H9 (cell line): ENCODE measurements around the gene HTT-AS. TPM values are rescaled to one million over a fixed set of nuclear protein-coding genes. Genes with fewer than 3 reads are reported as not detected.

Experiments
- DNase-seq: peaks from one replicate; pipeline ENCODE4 v3.0.0-alpha.2; 2017
- H2AFZ ChIP-seq: one replicate; pipeline ENCODE4 v1.6.1; 2013; ENCODE audit warnings: mild to moderate bottlenecking, low read length, control low read depth, moderate library complexity
- H2AK5ac ChIP-seq: 2 replicates; pipeline ENCODE4 v1.6.1; 2013; ENCODE audit warnings: low read length, control low read depth, mixed read lengths; ENCODE audit not compliant: insufficient read length
- H2BK120ac ChIP-seq: one replicate; pipeline ENCODE4 v1.6.1; 2013; ENCODE audit warnings: low read depth, mild to moderate bottlenecking, low read length, control low read depth, inconsistent platforms; ENCODE audit not compliant: poor library complexity, severe bottlenecking
- H2BK12ac ChIP-seq: 2 replicates; pipeline ENCODE4 v1.6.1; 2013; ENCODE audit warnings: low read length, control low read depth, mixed read lengths, low read depth; ENCODE audit not compliant: insufficient read length
- H2BK15ac ChIP-seq: 2 replicates; pipeline ENCODE4 v1.6.1; 2013; ENCODE audit warnings: low read depth, low read length, control low read depth
- H2BK20ac ChIP-seq: one replicate; pipeline ENCODE4 v1.6.1; 2013; ENCODE audit warnings: low read depth, mild to moderate bottlenecking, low read length, control low read depth, inconsistent platforms; ENCODE audit not compliant: poor library complexity, severe bottlenecking
- H2BK5ac ChIP-seq: 2 replicates; pipeline ENCODE4 v1.6.1; 2013; ENCODE audit warnings: low read length, control low read depth, mixed read lengths; ENCODE audit not compliant: insufficient read length
- H3K14ac ChIP-seq: 2 replicates; pipeline ENCODE4 v1.6.1; 2013; ENCODE audit warnings: low read length, control low read depth; ENCODE audit not compliant: insufficient read depth
- H3K18ac ChIP-seq: 2 replicates; pipeline ENCODE4 v1.6.1; 2013; ENCODE audit warnings: low read depth, mild to moderate bottlenecking, mixed read lengths, low read length, control low read depth; ENCODE audit not compliant: insufficient read length
- H3K23ac ChIP-seq: 2 replicates; pipeline ENCODE4 v1.6.1; 2013; ENCODE audit warnings: low read length, control low read depth, mixed read lengths, low read depth; ENCODE audit not compliant: insufficient read length
- H3K23me2 ChIP-seq: 2 replicates; pipeline ENCODE4 v1.6.1; 2013; ENCODE audit warnings: low read depth, mild to moderate bottlenecking, mixed read lengths, low read length, control low read depth; ENCODE audit not compliant: insufficient read length, poor library complexity, severe bottlenecking
- H3K27ac ChIP-seq: 2 replicates; pipeline ENCODE4 v1.5.1; 2013; ENCODE audit warnings: low read length, control low read depth, mixed read lengths, low read depth; ENCODE audit not compliant: insufficient read length
- H3K27me3 ChIP-seq: 2 replicates; pipeline ENCODE4 v1.6.1; 2013; ENCODE audit warnings: low read length, control low read depth, inconsistent platforms; ENCODE audit not compliant: insufficient read depth
- H3K4ac ChIP-seq: 2 replicates; pipeline ENCODE4 v1.6.1; 2013; ENCODE audit warnings: low read depth, mild to moderate bottlenecking, control low read depth, inconsistent platforms, low read length, moderate library complexity
- H3K4me1 ChIP-seq: 2 replicates; pipeline ENCODE4 v1.6.1; 2013; ENCODE audit warnings: low read length, control low read depth, inconsistent platforms; ENCODE audit not compliant: insufficient read depth
- H3K4me2 ChIP-seq: 2 replicates; pipeline ENCODE4 v1.6.1; 2013; ENCODE audit warnings: low read length, control low read depth, mixed read lengths; ENCODE audit not compliant: insufficient read length, insufficient read depth
- H3K56ac ChIP-seq: 2 replicates; pipeline ENCODE4 v1.6.1; 2013; ENCODE audit warnings: low read depth, mild to moderate bottlenecking, mixed read lengths, low read length, control low read depth; ENCODE audit not compliant: insufficient read length
- H3K79me1 ChIP-seq: 2 replicates; pipeline ENCODE4 v1.6.1; 2013; ENCODE audit warnings: low read depth, mild to moderate bottlenecking, moderate library complexity, low read length, control low read depth, inconsistent platforms; ENCODE audit not compliant: insufficient read depth, poor library complexity, severe bottlenecking
- H3K79me2 ChIP-seq: 2 replicates; pipeline ENCODE4 v1.6.1; 2013; ENCODE audit warnings: low read length, control low read depth, inconsistent platforms; ENCODE audit not compliant: insufficient read depth
- H3K9ac ChIP-seq: 2 replicates; pipeline ENCODE4 v1.6.1; 2013; ENCODE audit warnings: low read length, control low read depth, mixed read lengths; ENCODE audit not compliant: insufficient read length; ENCODE audit errors: extremely low read depth
- H3K9me3 ChIP-seq: one replicate; pipeline ENCODE4 v1.6.1; 2013; ENCODE audit warnings: low read depth, low read length, inconsistent platforms; ENCODE audit not compliant: control insufficient read depth
- H3T11ph ChIP-seq: one replicate; pipeline ENCODE4 v1.6.1; 2013; ENCODE audit warnings: mild to moderate bottlenecking, low read length, control low read depth, inconsistent platforms
- H4K20me1 ChIP-seq: one replicate; pipeline ENCODE4 v1.6.1; 2013; ENCODE audit not compliant: control insufficient read depth, insufficient read length, insufficient read depth
- H4K5ac ChIP-seq: 2 replicates; pipeline ENCODE4 v1.6.1; 2013; ENCODE audit warnings: low read depth, mild to moderate bottlenecking, mixed read lengths, low read length, control low read depth; ENCODE audit not compliant: insufficient read length
- H4K8ac ChIP-seq: replicated peaks from 2 replicates; pipeline ENCODE4 v1.6.1; 2013; ENCODE audit warnings: low read length, control low read depth, mixed read lengths, low read depth; ENCODE audit not compliant: insufficient read length
- H4K91ac ChIP-seq: 2 replicates; pipeline ENCODE4 v1.6.1; 2013; ENCODE audit warnings: low read depth, mild to moderate bottlenecking, moderate library complexity, mixed read lengths, low read length, control low read depth; ENCODE audit not compliant: insufficient read length
- H3K27ac Mint-ChIP-seq, 3 experiments: 2 replicates in 2 of 3; 3 replicates in 1 of 3; pipeline ENCODE4 v1.8.0; 2020 to 2021; ENCODE audit warnings: mixed read lengths in 3 of 3, mild to moderate bottlenecking in 1 of 3, moderate library complexity in 1 of 3
- H3K27me3 Mint-ChIP-seq: 2 replicates; pipeline ENCODE4 v1.8.0; 2021; ENCODE audit warnings: low read depth, mild to moderate bottlenecking, moderate library complexity, mixed read lengths
- H3K36me3 Mint-ChIP-seq, 3 experiments: 2 replicates in 2 of 3; 3 replicates in 1 of 3; pipeline ENCODE4 v1.8.0; 2020 to 2021; ENCODE audit warnings: low read depth in 3 of 3, mixed read lengths in 3 of 3; ENCODE audit not compliant: insufficient read depth in 1 of 3
- H3K4me1 Mint-ChIP-seq, 2 experiments: 2 replicates each; pipeline ENCODE4 v1.8.0; 2020; ENCODE audit warnings: mixed read lengths in 2 of 2
- H3K4me3 Mint-ChIP-seq, 2 experiments: 2 replicates in 1 of 2; 3 replicates in 1 of 2; pipeline ENCODE4 v1.8.0; 2020 to 2021; ENCODE audit warnings: mild to moderate bottlenecking in 2 of 2, mixed read lengths in 2 of 2, moderate library complexity in 1 of 2
- H3K9me3 Mint-ChIP-seq, 2 experiments: 2 replicates in 1 of 2; 3 replicates in 1 of 2; pipeline ENCODE4 v1.8.0; 2020; ENCODE audit warnings: mild to moderate bottlenecking in 2 of 2, mixed read lengths in 2 of 2, moderate library complexity in 1 of 2
- WGBS: extraction: QIAGEN DNeasy Blood & Tissue Kit; methylation state at CpG from one replicate; pipeline ENCODE4 v1.1.7; 2013; ENCODE audit warnings: missing lambda C conversion rate, low lambda C conversion rate, mixed read lengths; ENCODE audit not compliant: insufficient read length; ENCODE audit errors: extremely low coverage; 5-methylcytosine and 5-hydroxymethylcytosine counted together
- total RNA-seq: library from RNA; stranded (reverse); gene quantifications from 2 replicates; pipeline ENCODE4 v1.2.1, GENCODE V29; 2021
- TF ChIP-seq, protein P1 (sequence below): fragments of 200-600 bp; sonication (generic); conservative IDR thresholded peaks from 3 replicates; pipeline ENCODE4 v1.8.0; 2021; ENCODE audit warnings: antibody characterized with exemption, mild to moderate bottlenecking

The HTT-AS gene
- total RNA-seq, 1 experiment from 2014 or later, result not detected

DNA sequence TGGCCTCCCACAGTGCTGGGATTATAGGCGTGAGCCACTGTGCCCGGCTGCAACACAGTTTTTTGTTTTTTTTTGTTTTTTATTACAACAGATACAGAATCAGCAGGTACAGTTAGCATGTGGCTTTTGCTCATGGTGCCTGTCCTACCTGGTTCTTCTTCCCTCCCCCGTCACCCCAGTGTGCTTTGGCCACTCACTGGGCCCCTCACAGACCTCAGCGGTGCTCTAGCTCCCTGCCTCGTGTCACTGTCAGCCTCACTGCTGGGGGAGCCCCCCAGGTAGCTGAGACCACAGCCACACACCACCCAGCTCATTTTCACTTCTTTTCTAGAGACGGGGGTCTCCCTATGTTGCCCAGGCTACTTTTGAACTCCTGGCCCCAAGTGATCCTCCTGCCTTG lies 38.7 kb downstream of the HTT-AS start:
- no peaks in the 10 kb centered on the region; a peak in 1 of 7 replicates for H3K36me3 Mint-ChIP-seq
- no peak overlapping the region for H3K27ac Mint-ChIP-seq
- H3K27me3 ChIP-seq, result no peaks in the 10 kb centered on the region
- H2BK12ac ChIP-seq, result no peak overlapping the region
- no peak overlapping the region for H3K23ac ChIP-seq
- H4K8ac ChIP-seq, result no peak overlapping the region
- H3K4ac ChIP-seq, result no peak overlapping the region
- H2BK5ac ChIP-seq, result no peak overlapping the region
- H3K9me3 Mint-ChIP-seq, result no peaks in the 10 kb centered on the region
- no peaks in the 10 kb centered on the region for H4K20me1 ChIP-seq
- H3K9me3 ChIP-seq, result no peaks in the 10 kb centered on the region
- no peaks in the 10 kb centered on the region for H3K23me2 ChIP-seq
- H3K18ac ChIP-seq, result no peak overlapping the region
- TF ChIP-seq, protein P1, sequence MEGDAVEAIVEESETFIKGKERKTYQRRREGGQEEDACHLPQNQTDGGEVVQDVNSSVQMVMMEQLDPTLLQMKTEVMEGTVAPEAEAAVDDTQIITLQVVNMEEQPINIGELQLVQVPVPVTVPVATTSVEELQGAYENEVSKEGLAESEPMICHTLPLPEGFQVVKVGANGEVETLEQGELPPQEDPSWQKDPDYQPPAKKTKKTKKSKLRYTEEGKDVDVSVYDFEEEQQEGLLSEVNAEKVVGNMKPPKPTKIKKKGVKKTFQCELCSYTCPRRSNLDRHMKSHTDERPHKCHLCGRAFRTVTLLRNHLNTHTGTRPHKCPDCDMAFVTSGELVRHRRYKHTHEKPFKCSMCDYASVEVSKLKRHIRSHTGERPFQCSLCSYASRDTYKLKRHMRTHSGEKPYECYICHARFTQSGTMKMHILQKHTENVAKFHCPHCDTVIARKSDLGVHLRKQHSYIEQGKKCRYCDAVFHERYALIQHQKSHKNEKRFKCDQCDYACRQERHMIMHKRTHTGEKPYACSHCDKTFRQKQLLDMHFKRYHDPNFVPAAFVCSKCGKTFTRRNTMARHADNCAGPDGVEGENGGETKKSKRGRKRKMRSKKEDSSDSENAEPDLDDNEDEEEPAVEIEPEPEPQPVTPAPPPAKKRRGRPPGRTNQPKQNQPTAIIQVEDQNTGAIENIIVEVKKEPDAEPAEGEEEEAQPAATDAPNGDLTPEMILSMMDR, result no peak
- no peak overlapping the region for H4K91ac ChIP-seq
- H2BK20ac ChIP-seq, result no peak overlapping the region
- DNase-seq, result no peak
- no peak overlapping the region for H2BK15ac ChIP-seq
- H3K4me1 Mint-ChIP-seq, result peaks cover 4 to 8% of the 10 kb centered on the region in 2 experiments; a peak in 3 of 4 replicates
- H3K79me1 ChIP-seq, result no peaks in the 10 kb centered on the region
- no peak overlapping the region for H3T11ph ChIP-seq
- H3K56ac ChIP-seq, result no peak overlapping the region
- no peak overlapping the region for H3K14ac ChIP-seq
- H2BK120ac ChIP-seq, result no peak overlapping the region
- H2AK5ac ChIP-seq, result no peak overlapping the region
- H3K4me2 ChIP-seq, result no peak overlapping the region
- no peak overlapping the region for H4K5ac ChIP-seq
- H3K27ac ChIP-seq, result no peak overlapping the region
- no peak overlapping the region for H3K4me3 Mint-ChIP-seq
- H3K4me1 ChIP-seq, result no peaks in the 10 kb centered on the region; the same call in 1 of the 2 replicates
- no CpG with 5 or more reads among the region's 6 CpGs for WGBS
- peaks cover 7% of the 10 kb centered on the region for H3K27me3 Mint-ChIP-seq
- H3K79me2 ChIP-seq, result no peaks in the 10 kb centered on the region
- H2AFZ ChIP-seq, result no peak overlapping the region
- no peak overlapping the region for H3K9ac ChIP-seq
